Spleen (tissue), 11 donors: ENCODE results near the gene KLHL22. TPM values are rescaled to one million over a fixed set of nuclear protein-coding genes. Genes with fewer than 3 reads are reported as not detected.
A peak's percentile ranks its signal among the peaks of the same experiment; 100 is the strongest.

Experiments
- DNase-seq: peaks from one replicate; pipeline ENCODE4 v3.0.0-alpha.2; 2020
- H3K27ac ChIP-seq, 8 donors: fragments of 200-600 bp; sonication (generic) in 7 of 8; 1 replicate in 4 of 8; 2 replicates in 4 of 8; pipeline versions ENCODE4 v1.5.0 to v1.8.0; 2016 to 2021; ENCODE audit warnings: inconsistent platforms in 4 of 8, mild to moderate bottlenecking in 4 of 8, moderate library complexity in 1 of 8
- H3K27me3 ChIP-seq, 7 donors: fragments of 200-600 bp; sonication (generic) in 6 of 7; replicated peaks in 1 of 7; 1 replicate in 4 of 7; 2 replicates in 3 of 7; pipeline versions ENCODE4 v1.5.0 to v1.8.0; 2016 to 2021; ENCODE audit warnings: inconsistent platforms in 3 of 7, mild to moderate bottlenecking in 1 of 7
- H3K36me3 ChIP-seq, 6 donors: fragments of 200-600 bp; sonication (generic) in 5 of 6; 1 replicate in 4 of 6; 2 replicates in 2 of 6; pipeline versions ENCODE4 v1.5.0 to v1.8.0; 2016 to 2021; ENCODE audit warnings: inconsistent platforms in 2 of 6
- H3K4me1 ChIP-seq, 6 donors: fragments of 200-600 bp; sonication (generic) in 5 of 6; 1 replicate in 3 of 6; 2 replicates in 3 of 6; pipeline versions ENCODE4 v1.5.0 to v1.8.0; 2016 to 2021; ENCODE audit warnings: inconsistent platforms in 3 of 6
- H3K4me3 ChIP-seq, 8 donors: fragments of 200-600 bp; sonication (generic) in 7 of 8; 1 replicate in 4 of 8; 2 replicates in 4 of 8; pipeline versions ENCODE4 v1.5.0 to v1.8.0; 2016 to 2021; ENCODE audit warnings: inconsistent platforms in 4 of 8, mild to moderate bottlenecking in 4 of 8, moderate library complexity in 2 of 8
- H3K9me3 ChIP-seq, 8 donors: fragments of 200-600 bp; sonication (generic) in 7 of 8; 1 replicate in 4 of 8; 2 replicates in 4 of 8; pipeline versions ENCODE4 v1.5.0 to v1.8.0; 2016 to 2021; ENCODE audit warnings: inconsistent platforms in 4 of 8
- CTCF ChIP-seq, 11 experiments: fragments of 200-600 bp in 7 of 11; fragments of 450-650 bp in 4 of 11; sonication (generic) in 4 of 11; IDR thresholded peaks in 8 of 11; conservative IDR thresholded peaks in 3 of 11; 1 replicate in 7 of 11; 2 replicates in 4 of 11; pipeline versions ENCODE4 v1.4.0 to v1.8.0; 2016 to 2021; ENCODE audit warnings: antibody characterized with exemption in 11 of 11, inconsistent platforms in 4 of 11, mild to moderate bottlenecking in 1 of 11
- POLR2A ChIP-seq, 3 donors: fragments of 450-650 bp; IDR thresholded peaks; one replicate each; pipeline ENCODE4 v1.5.1; 2017; ENCODE audit warnings: antibody characterized with exemption in 3 of 3, mild to moderate bottlenecking in 1 of 3
- POLR2AphosphoS5 ChIP-seq, 3 donors: sonication (generic); formaldehyde crosslinking; IDR thresholded peaks; one replicate each; pipeline ENCODE4 v1.5.1; 2017; ENCODE audit warnings: antibody characterized with exemption in 3 of 3
- WGBS, 5 donors: extraction: QIAGEN DNeasy Blood & Tissue Kit in 3 of 5; methylation state at CpG; one replicate each; pipeline versions ENCODE4 v1.1.5 to v1.1.7; 2013 to 2018; 5-methylcytosine and 5-hydroxymethylcytosine counted together
- intact Hi-C: fragments of 100-400 bp; cut with DNase I; formaldehyde crosslinking; loops from one replicate; pipeline ENCODE4 v1.15.0; 2023; ENCODE audit warnings: low total_unique reads
- polyA plus RNA-seq, 3 donors: library from polyadenylated mRNA; stranded (reverse); fragments of 200-250 nt; gene quantifications; one replicate each; pipeline ENCODE4 v1.2.1, GENCODE V29; 2013
- total RNA-seq, 7 donors: library from RNA; depleted of rRNA in 3 of 7; stranded (reverse); fragments of >200 nt in 3 of 7; fragmentation: NEBNext Ultra II Directional in 4 of 7; extraction: Animal tissue kit (Norgen Biotek cat#: 25700) in 4 of 7; gene quantifications; one replicate each; pipeline versions ENCODE4 v1.1.0 to v1.2.1, GENCODE V29; 2016 to 2021
- donor health status: healthy with polysubstance abuse.
- donor health status: DM: no; HTN: no; CAD: no; lungs with moderate emphysema.
- donor health status: DM: no; HTN: no; CAD: no.
- donor health status: Bipolar disorder and iron deficiency.
- donor health status: healthy.
- donor health status: DM: no; HTN: no; CAD: no.
- donor health status: DM: yes; HTN: yes; CAD: no.

The KLHL22 gene
- total and polyA plus RNA-seq, 10 donors, result 14.0 to 40.6 (median 28.6) TPM

GRCh38 chr22:20439928-20440575 is 55.5 kb downstream of the KLHL22 start:
- DNase-seq, result peak; percentile 62
- H3K9me3 ChIP-seq, result no peaks in the 10 kb centered on the region
- intact Hi-C loops, result no loop called here
- H3K36me3 ChIP-seq, result peaks cover 0 to 44% (median 20%) of the 10 kb centered on the region in 6 donors
- H3K4me3 ChIP-seq, result no peak overlapping the region
- TF ChIP-seq CTCF (IDR thresholded peaks at IDR 0.05 in 8 of 11, conservative IDR thresholded peaks at IDR 0.05 in 3 of 11), result no peak
- TF ChIP-seq POLR2AphosphoS5 (IDR thresholded peaks at IDR 0.05), result peak in 1 of 3 donors; percentile 9
- TF ChIP-seq POLR2A (IDR thresholded peaks at IDR 0.05), result no peak
- peaks cover 0 to 40% (median 32%) of the 10 kb centered on the region in 7 donors for H3K27me3 ChIP-seq
- 93 to 100% (median 96%) methylated on average over 4 to 5 of the region's 5 CpGs for WGBS, 5 donors
- H3K4me1 ChIP-seq, result peaks cover 0 to 65% (median 39%) of the 10 kb centered on the region in 6 donors
- no peak overlapping the region for H3K27ac ChIP-seq

GRCh38 chr22:20439556-20439927 is 56.1 kb downstream of the KLHL22 start:
- H3K36me3 ChIP-seq, result peaks cover 0 to 39% (median 16%) of the 10 kb centered on the region in 6 donors
- H3K27ac ChIP-seq, result no peak overlapping the region
- H3K27me3 ChIP-seq, result peaks cover 0 to 45% (median 32%) of the 10 kb centered on the region in 7 donors
- H3K9me3 ChIP-seq, result no peaks in the 10 kb centered on the region
- WGBS, 5 donors, result 88 to 100% (median 92%) methylated on average over 4 of the region's 4 CpGs
- DNase-seq, result peak; percentile 15
- no peak overlapping the region for H3K4me3 ChIP-seq
- intact Hi-C loops, result no loop called here
- TF ChIP-seq POLR2A (IDR thresholded peaks at IDR 0.05) (no peak), CTCF (IDR thresholded peaks at IDR 0.05 in 8 of 11, conservative IDR thresholded peaks at IDR 0.05 in 3 of 11) (no peak), POLR2AphosphoS5 (IDR thresholded peaks at IDR 0.05) (no peak)
- peaks cover 0 to 70% (median 40%) of the 10 kb centered on the region in 6 donors for H3K4me1 ChIP-seq

- H3K27ac ChIP-seq, result peak overlapping the region in 4 of 8 donors; percentile 76 to 85 (median 78)
- TF ChIP-seq POLR2AphosphoS5 (IDR thresholded peaks at IDR 0.05) (peak in 1 of 3 donors; percentile 19), CTCF (IDR thresholded peaks at IDR 0.05 in 8 of 11, conservative IDR thresholded peaks at IDR 0.05 in 3 of 11) (peak in 2 of 11 experiments; percentile 27 to 29), POLR2A (IDR thresholded peaks at IDR 0.05) (no peak)
- H3K4me3 ChIP-seq, result peak overlapping the region in 6 of 8 donors; percentile 34 to 71 (median 47)
- H3K4me1 ChIP-seq, result peaks cover 0 to 76% (median 40%) of the 10 kb centered on the region in 6 donors
- no peaks in the 10 kb centered on the region for H3K9me3 ChIP-seq
- intact Hi-C loops, result no loop called here
- DNase-seq, result peak; percentile 77
- peaks cover 0 to 52% (median 32%) of the 10 kb centered on the region in 7 donors for H3K27me3 ChIP-seq
- WGBS, 5 donors, result 72 to 84% (median 76%) methylated on average over 10 to 13 of the region's 13 CpGs
- H3K36me3 ChIP-seq, result peaks cover 0 to 33% (median 13%) of the 10 kb centered on the region in 6 donors
These were observed 56.7 kb downstream of the KLHL22 start for GRCh38 chr22:20438678-20439492.

GRCh38 chr22:20438427-20438677 is 57.2 kb downstream of the KLHL22 start:
- peaks cover 0 to 80% (median 40%) of the 10 kb centered on the region in 6 donors for H3K4me1 ChIP-seq
- peaks cover 0 to 27% (median 13%) of the 10 kb centered on the region in 6 donors for H3K36me3 ChIP-seq
- no peak for TF ChIP-seq POLR2A (IDR thresholded peaks at IDR 0.05)
- no peak for TF ChIP-seq CTCF (IDR thresholded peaks at IDR 0.05 in 8 of 11, conservative IDR thresholded peaks at IDR 0.05 in 3 of 11)
- no peak for TF ChIP-seq POLR2AphosphoS5 (IDR thresholded peaks at IDR 0.05)
- H3K27me3 ChIP-seq, result peaks cover 0 to 57% (median 32%) of the 10 kb centered on the region in 7 donors
- WGBS, 5 donors, result 29 to 40% (median 34%) methylated on average over 6 of the region's 6 CpGs
- peak; percentile 48 for DNase-seq
- peak overlapping the region; percentile 28 to 71 (median 46) for H3K4me3 ChIP-seq
- intact Hi-C loops, result no loop called here
- H3K27ac ChIP-seq, result peak overlapping the region in 6 of 8 donors; percentile 69 to 85 (median 78)
- H3K9me3 ChIP-seq, result no peaks in the 10 kb centered on the region
